HEK293 (cell line): ENCODE measurements around the gene OR10P1.

ENCODE experiments used
- SALL2 ChIP-seq: fragments of 450-650 bp; formaldehyde crosslinking; IDR thresholded peaks from 2 replicates; pipeline ENCODE4 v1.5.0; 2017; ENCODE audit warnings: missing biosample characterization, mild to moderate bottlenecking, missing genetic modification characterization, borderline replicate concordance
- SCRT2 ChIP-seq: fragments of 450-650 bp; formaldehyde crosslinking; IDR thresholded peaks from 2 replicates; pipeline ENCODE4 v1.5.1; 2016; ENCODE audit warnings: missing biosample characterization, missing genetic modification characterization
- ZBTB1 ChIP-seq: fragments of 450-650 bp; formaldehyde crosslinking; IDR thresholded peaks from 2 replicates; pipeline ENCODE4 v1.5.1; 2016; ENCODE audit warnings: missing biosample characterization, missing genetic modification characterization
- ZFP37 ChIP-seq: fragments of 450-650 bp; formaldehyde crosslinking; IDR thresholded peaks from 2 replicates; pipeline ENCODE4 v1.5.1; 2016; ENCODE audit warnings: missing biosample characterization, missing genetic modification characterization
- ZNF302 ChIP-seq: fragments of 450-650 bp; formaldehyde crosslinking; IDR thresholded peaks from 2 replicates; pipeline ENCODE4 v1.5.1; 2016; ENCODE audit warnings: missing biosample characterization, missing genetic modification characterization, low read depth
- ZNF501 ChIP-seq: fragments of 450-650 bp; formaldehyde crosslinking; IDR thresholded peaks from 2 replicates; pipeline ENCODE4 v1.5.1; 2016; ENCODE audit warnings: missing biosample characterization, missing genetic modification characterization
- ZNF658 ChIP-seq: fragments of 450-650 bp; formaldehyde crosslinking; IDR thresholded peaks from 2 replicates; pipeline ENCODE4; 2016; ENCODE audit warnings: missing biosample characterization, missing genetic modification characterization
- ZNF747 ChIP-seq: fragments of 450-650 bp; formaldehyde crosslinking; IDR thresholded peaks from 2 replicates; pipeline ENCODE4 v1.5.1; 2016; ENCODE audit warnings: missing biosample characterization, missing genetic modification characterization
- TF ChIP-seq, protein P1 (sequence below): fragments of 450-650 bp; formaldehyde crosslinking; IDR thresholded peaks from 2 replicates; pipeline ENCODE4 v1.5.1; 2016; ENCODE audit warnings: missing biosample characterization, missing genetic modification characterization
- TF ChIP-seq, protein P2 (sequence below): fragments of 450-650 bp; formaldehyde crosslinking; IDR thresholded peaks from 2 replicates; pipeline ENCODE4 v1.5.1; 2016; ENCODE audit warnings: missing biosample characterization, missing genetic modification characterization, low read depth
- TF ChIP-seq, protein P3 (sequence below): fragments of 450-650 bp; formaldehyde crosslinking; IDR thresholded peaks from 2 replicates; pipeline ENCODE4 v1.5.1; 2016; ENCODE audit warnings: missing biosample characterization, missing genetic modification characterization
- TF ChIP-seq, protein P4 (sequence below): sonication (generic); formaldehyde crosslinking; IDR thresholded peaks from 2 replicates; pipeline ENCODE4 v1.8.1; 2022; ENCODE audit warnings: mild to moderate bottlenecking, moderate library complexity, missing genetic modification reagents
- TF ChIP-seq, protein P5 (sequence below): fragments of 450-650 bp; formaldehyde crosslinking; IDR thresholded peaks from 2 replicates; pipeline ENCODE4 v1.5.1; 2016; ENCODE audit warnings: missing biosample characterization, missing genetic modification characterization

DNA sequence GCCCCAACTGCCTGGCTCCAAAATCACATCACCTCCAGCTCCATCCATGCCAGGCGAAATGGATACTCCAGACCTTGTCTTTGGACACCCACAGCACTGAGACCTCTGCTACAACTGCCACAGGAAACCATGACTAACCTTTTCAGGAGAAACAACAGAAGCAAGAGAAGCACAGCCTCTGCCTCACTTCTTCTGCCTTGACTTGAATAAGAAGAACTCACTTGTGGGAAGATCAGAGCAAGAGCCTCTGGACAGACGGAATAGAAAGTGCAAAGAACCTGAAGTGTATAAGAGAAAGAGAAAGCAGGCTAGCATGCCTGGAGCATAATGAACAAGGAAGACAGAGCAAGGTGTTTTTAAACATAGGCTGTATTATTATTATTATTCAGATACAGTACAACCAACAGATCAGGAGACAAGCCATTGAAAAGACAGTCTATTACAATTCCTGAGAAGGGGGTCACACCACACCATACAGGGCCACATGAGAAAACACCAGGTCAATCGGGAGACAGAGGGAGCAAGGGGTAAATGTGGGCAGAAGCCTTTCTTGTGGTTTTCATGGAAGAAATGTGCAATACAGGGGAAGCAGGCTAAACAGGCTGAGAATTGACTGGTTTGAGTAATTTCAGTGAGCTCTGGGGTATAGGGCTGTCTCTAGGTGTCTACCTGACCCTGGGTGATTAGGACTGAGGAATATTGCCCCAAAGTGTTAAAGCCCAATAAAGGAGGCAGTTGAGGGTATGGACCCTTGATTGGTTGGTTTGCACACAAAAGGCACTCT lies 7.4 kb upstream of the OR10P1 start:
- TF ChIP-seq ZBTB1 (tag by site-specific recombination): no peak
- TF ChIP-seq, protein P1, sequence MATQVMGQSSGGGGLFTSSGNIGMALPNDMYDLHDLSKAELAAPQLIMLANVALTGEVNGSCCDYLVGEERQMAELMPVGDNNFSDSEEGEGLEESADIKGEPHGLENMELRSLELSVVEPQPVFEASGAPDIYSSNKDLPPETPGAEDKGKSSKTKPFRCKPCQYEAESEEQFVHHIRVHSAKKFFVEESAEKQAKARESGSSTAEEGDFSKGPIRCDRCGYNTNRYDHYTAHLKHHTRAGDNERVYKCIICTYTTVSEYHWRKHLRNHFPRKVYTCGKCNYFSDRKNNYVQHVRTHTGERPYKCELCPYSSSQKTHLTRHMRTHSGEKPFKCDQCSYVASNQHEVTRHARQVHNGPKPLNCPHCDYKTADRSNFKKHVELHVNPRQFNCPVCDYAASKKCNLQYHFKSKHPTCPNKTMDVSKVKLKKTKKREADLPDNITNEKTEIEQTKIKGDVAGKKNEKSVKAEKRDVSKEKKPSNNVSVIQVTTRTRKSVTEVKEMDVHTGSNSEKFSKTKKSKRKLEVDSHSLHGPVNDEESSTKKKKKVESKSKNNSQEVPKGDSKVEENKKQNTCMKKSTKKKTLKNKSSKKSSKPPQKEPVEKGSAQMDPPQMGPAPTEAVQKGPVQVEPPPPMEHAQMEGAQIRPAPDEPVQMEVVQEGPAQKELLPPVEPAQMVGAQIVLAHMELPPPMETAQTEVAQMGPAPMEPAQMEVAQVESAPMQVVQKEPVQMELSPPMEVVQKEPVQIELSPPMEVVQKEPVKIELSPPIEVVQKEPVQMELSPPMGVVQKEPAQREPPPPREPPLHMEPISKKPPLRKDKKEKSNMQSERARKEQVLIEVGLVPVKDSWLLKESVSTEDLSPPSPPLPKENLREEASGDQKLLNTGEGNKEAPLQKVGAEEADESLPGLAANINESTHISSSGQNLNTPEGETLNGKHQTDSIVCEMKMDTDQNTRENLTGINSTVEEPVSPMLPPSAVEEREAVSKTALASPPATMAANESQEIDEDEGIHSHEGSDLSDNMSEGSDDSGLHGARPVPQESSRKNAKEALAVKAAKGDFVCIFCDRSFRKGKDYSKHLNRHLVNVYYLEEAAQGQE (tag by site-specific recombination): no peak
- TF ChIP-seq, protein P2, sequence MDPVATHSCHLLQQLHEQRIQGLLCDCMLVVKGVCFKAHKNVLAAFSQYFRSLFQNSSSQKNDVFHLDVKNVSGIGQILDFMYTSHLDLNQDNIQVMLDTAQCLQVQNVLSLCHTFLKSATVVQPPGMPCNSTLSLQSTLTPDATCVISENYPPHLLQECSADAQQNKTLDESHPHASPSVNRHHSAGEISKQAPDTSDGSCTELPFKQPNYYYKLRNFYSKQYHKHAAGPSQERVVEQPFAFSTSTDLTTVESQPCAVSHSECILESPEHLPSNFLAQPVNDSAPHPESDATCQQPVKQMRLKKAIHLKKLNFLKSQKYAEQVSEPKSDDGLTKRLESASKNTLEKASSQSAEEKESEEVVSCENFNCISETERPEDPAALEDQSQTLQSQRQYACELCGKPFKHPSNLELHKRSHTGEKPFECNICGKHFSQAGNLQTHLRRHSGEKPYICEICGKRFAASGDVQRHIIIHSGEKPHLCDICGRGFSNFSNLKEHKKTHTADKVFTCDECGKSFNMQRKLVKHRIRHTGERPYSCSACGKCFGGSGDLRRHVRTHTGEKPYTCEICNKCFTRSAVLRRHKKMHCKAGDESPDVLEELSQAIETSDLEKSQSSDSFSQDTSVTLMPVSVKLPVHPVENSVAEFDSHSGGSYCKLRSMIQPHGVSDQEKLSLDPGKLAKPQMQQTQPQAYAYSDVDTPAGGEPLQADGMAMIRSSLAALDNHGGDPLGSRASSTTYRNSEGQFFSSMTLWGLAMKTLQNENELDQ (tag by site-specific recombination): no peak
- TF ChIP-seq, protein P3, sequence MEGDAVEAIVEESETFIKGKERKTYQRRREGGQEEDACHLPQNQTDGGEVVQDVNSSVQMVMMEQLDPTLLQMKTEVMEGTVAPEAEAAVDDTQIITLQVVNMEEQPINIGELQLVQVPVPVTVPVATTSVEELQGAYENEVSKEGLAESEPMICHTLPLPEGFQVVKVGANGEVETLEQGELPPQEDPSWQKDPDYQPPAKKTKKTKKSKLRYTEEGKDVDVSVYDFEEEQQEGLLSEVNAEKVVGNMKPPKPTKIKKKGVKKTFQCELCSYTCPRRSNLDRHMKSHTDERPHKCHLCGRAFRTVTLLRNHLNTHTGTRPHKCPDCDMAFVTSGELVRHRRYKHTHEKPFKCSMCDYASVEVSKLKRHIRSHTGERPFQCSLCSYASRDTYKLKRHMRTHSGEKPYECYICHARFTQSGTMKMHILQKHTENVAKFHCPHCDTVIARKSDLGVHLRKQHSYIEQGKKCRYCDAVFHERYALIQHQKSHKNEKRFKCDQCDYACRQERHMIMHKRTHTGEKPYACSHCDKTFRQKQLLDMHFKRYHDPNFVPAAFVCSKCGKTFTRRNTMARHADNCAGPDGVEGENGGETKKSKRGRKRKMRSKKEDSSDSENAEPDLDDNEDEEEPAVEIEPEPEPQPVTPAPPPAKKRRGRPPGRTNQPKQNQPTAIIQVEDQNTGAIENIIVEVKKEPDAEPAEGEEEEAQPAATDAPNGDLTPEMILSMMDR: no peak
- no peak for TF ChIP-seq SCRT2 (tag by site-specific recombination)
- TF ChIP-seq, protein P4, sequence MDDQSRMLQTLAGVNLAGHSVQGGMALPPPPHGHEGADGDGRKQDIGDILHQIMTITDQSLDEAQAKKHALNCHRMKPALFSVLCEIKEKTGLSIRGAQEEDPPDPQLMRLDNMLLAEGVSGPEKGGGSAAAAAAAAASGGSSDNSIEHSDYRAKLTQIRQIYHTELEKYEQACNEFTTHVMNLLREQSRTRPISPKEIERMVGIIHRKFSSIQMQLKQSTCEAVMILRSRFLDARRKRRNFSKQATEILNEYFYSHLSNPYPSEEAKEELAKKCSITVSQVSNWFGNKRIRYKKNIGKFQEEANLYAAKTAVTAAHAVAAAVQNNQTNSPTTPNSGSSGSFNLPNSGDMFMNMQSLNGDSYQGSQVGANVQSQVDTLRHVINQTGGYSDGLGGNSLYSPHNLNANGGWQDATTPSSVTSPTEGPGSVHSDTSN (CRISPR knock-in tag): no peak
- no peak for TF ChIP-seq ZFP37 (tag by site-specific recombination)
- TF ChIP-seq ZNF302 (tag by site-specific recombination): no peak
- no peak for TF ChIP-seq ZNF501 (tag by site-specific recombination)
- TF ChIP-seq ZNF658 (tag by site-specific recombination): no peak
- TF ChIP-seq ZNF747 (tag by site-specific recombination): no peak
- no peak for TF ChIP-seq SALL2
- TF ChIP-seq, protein P5, sequence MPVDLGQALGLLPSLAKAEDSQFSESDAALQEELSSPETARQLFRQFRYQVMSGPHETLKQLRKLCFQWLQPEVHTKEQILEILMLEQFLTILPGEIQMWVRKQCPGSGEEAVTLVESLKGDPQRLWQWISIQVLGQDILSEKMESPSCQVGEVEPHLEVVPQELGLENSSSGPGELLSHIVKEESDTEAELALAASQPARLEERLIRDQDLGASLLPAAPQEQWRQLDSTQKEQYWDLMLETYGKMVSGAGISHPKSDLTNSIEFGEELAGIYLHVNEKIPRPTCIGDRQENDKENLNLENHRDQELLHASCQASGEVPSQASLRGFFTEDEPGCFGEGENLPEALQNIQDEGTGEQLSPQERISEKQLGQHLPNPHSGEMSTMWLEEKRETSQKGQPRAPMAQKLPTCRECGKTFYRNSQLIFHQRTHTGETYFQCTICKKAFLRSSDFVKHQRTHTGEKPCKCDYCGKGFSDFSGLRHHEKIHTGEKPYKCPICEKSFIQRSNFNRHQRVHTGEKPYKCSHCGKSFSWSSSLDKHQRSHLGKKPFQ (tag by site-specific recombination): no peak
